Muscle of leg (tissue), 11 donors: ENCODE measurements around the gene SLC17A9. TPM values are rescaled to one million over a fixed set of nuclear protein-coding genes. Genes with fewer than 3 reads are reported as not detected.

Source experiments
- DNase-seq: peaks from one replicate; pipeline ENCODE4 v3.0.0; 2013
- H3K27ac ChIP-seq: one replicate; pipeline ENCODE4 v1.5.1; 2013; ENCODE audit warnings: mild to moderate bottlenecking, low read length, control low read depth
- H3K27me3 ChIP-seq: one replicate; pipeline ENCODE4 v1.6.1; 2013; ENCODE audit warnings: low read length; ENCODE audit not compliant: control insufficient read depth, insufficient read depth
- H3K36me3 ChIP-seq: one replicate; pipeline ENCODE4 v1.6.1; 2013; ENCODE audit warnings: low read length; ENCODE audit not compliant: control insufficient read depth, insufficient read depth
- H3K4me1 ChIP-seq: one replicate; pipeline ENCODE4 v1.6.1; 2013; ENCODE audit warnings: low read length; ENCODE audit not compliant: control insufficient read depth, insufficient read depth
- H3K4me3 ChIP-seq: one replicate; pipeline ENCODE4 v1.5.1; 2013; ENCODE audit warnings: low read length, control low read depth
- H3K9me3 ChIP-seq: replicated peaks from 2 replicates; pipeline ENCODE4 v1.6.1; 2013; ENCODE audit warnings: low read depth, low read length; ENCODE audit not compliant: control insufficient read depth
- WGBS: methylation state at CpG from one replicate; pipeline ENCODE4 v1.1.5; 2013; ENCODE audit warnings: missing lambda C conversion rate; ENCODE audit not compliant: insufficient coverage; 5-methylcytosine and 5-hydroxymethylcytosine counted together
- polyA plus RNA-seq, 8 donors: library from polyadenylated mRNA; unstranded; fragments of 120-200 nt; gene quantifications; one replicate each; pipeline versions ENCODE4 v1.2.1 to v1.2.3, GENCODE V29; 2013; ENCODE audit warnings: inconsistent platforms in 1 of 8, low replicate concordance in 1 of 8; ENCODE audit not compliant: insufficient read length in 8 of 8, insufficient read depth in 1 of 8
- total RNA-seq: library from RNA; stranded (reverse); fragments of 120-200 nt; gene quantifications from one replicate; pipeline ENCODE4 v1.2.4, GENCODE V29; 2013

SLC17A9 gene
- total and polyA plus RNA-seq, 9 donors = 0.41 to 1.7 (median 1.2) TPM

DNA sequence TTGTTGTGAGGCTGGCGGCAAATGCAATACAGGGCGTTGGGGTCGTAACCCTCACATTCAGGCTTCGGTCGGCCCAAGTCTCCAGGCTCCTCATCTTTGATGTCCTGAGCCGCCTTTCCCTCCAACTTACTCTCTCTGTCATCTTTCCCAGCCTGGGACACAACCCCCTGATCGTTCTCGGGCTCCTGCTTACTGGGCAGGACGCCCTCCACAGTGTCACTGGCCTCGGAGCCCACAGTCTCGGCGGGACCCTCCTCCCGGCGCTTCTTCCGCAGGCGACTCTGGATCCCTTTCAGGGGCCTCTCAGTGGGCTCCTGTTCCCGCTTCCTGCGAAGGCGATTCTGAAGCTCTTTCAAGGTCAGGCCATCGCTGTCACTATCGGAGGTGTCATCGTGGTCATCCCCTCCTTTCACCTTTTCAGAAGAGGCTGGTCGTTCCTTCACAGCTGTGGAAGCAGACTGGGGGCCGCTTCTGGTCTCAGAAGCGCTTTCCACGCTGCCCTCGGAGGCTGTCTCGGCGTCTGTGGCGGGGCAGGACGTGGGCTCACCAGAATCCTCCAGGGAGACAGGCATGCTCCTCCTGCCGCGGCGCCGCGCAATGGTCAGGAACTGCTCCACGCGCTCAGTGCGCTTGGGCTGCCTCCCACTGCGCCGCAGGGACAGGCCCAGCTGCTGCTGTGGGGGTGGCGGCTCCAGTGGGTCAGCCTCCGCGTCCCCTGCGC, 41.6 kb upstream of the SLC17A9 start:
- 91% methylated on average over 45 of the region's 45 CpGs for WGBS
- Histone ChIP-seq H3K27ac (no peak overlapping the region), H3K27me3 (no peaks in the 10 kb centered on the region), H3K4me1 (peaks cover 12% of the 10 kb centered on the region), H3K9me3 (no peaks in the 10 kb centered on the region), H3K4me3 (no peak overlapping the region), H3K36me3 (peaks cover 71% of the 10 kb centered on the region)
- no peak for DNase-seq

DNA sequence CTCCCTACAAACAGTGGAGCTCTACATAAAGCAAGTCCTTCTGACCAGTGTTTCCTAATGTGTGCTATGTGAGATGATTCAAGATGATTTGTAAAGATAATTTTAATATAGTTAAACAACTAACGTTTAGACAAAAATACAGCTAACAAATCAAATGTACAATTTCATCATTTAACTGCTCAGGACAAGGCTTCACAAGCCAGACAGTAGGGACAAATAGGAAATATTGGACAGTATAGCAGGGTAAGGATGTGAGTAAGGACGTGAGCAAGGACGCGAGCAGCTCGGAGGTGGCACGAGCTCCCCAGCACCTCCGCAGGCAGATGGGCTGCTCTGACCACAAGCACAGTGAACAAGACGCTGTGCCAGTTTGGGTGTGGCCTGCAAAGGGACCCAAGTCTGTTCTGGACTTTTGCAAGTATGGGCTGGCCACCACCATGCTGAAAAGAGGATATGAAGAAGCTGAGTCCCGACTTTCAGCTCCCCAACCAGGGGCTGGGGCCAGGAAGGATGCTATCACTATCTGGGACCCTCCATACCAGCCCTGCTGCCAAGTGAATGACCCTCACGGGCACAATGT, 40.7 kb upstream of the SLC17A9 start:
- no peaks in the 10 kb centered on the region for H3K27me3 ChIP-seq
- no peak for DNase-seq
- peaks cover 12% of the 10 kb centered on the region for H3K4me1 ChIP-seq
- 85% methylated on average over 8 of the region's 10 CpGs for WGBS
- H3K36me3 ChIP-seq = peaks cover 62% of the 10 kb centered on the region
- no peak overlapping the region for H3K4me3 ChIP-seq
- no peak overlapping the region for H3K27ac ChIP-seq
- H3K9me3 ChIP-seq = no peaks in the 10 kb centered on the region

DNA sequence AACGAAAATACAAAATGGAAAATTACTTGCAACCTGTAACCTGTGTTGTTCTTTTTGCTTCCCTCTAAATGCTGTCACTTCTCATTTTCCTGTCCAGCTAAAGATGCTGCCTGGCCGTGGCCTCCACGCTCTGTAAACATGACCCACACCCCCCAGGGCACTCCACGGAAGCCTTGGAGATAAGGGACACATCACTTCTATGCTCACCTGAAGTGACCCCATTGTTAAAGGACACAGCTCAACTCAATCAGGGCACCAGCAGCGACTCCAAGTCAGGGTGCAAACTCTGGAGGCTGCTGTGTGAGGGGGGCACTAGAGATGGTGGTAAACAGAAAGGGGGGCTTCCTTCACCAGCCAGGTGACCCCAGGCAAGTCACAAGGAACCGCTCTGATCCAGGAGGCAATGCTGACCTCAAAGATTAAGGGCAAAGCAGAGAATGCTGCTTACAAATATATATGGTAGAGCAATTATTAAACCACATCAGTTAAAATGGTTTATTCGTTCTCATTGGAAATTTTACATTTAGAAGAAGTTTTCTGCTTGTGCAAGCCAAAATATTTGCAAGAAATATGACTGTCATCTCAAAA, 39.4 kb upstream of the SLC17A9 start:
- WGBS = 83% methylated on average over 4 of the region's 7 CpGs
- H3K36me3 ChIP-seq = peaks cover 49% of the 10 kb centered on the region
- no peaks in the 10 kb centered on the region for H3K27me3 ChIP-seq

GRCh38 chr20:62914436-62914835, 38.1 kb upstream of the SLC17A9 start:
- H3K9me3 ChIP-seq = no peaks in the 10 kb centered on the region
- peaks cover 21% of the 10 kb centered on the region for H3K4me1 ChIP-seq
- H3K27me3 ChIP-seq = no peaks in the 10 kb centered on the region
- H3K4me3 ChIP-seq = no peak overlapping the region
- H3K27ac ChIP-seq = no peak overlapping the region
- 100% methylated on average over 1 of the region's 9 CpGs for WGBS
- H3K36me3 ChIP-seq = peaks cover 36% of the 10 kb centered on the region
- no peak for DNase-seq

More for the DNA sequence above, 39.4 kb upstream of the SLC17A9 start:
- Histone ChIP-seq H3K27ac (no peak overlapping the region), H3K9me3 (no peaks in the 10 kb centered on the region), H3K4me3 (no peak overlapping the region), H3K4me1 (peaks cover 16% of the 10 kb centered on the region)
- DNase-seq = no peak

GRCh38 chr20:62914970-62915457, 37.5 kb upstream of the SLC17A9 start:
- DNase-seq = peak; percentile 78
- WGBS = 34% methylated on average over 4 of the region's 8 CpGs
- H3K9me3 ChIP-seq = no peaks in the 10 kb centered on the region
- H3K27me3 ChIP-seq = no peaks in the 10 kb centered on the region
- H3K4me1 ChIP-seq = peaks cover 23% of the 10 kb centered on the region
- H3K36me3 ChIP-seq = peaks cover 30% of the 10 kb centered on the region
- no peak overlapping the region for H3K4me3 ChIP-seq
- H3K27ac ChIP-seq = no peak overlapping the region

- Histone ChIP-seq H3K27ac (no peak overlapping the region), H3K4me1 (peaks cover 34% of the 10 kb centered on the region), H3K4me3 (no peak overlapping the region), H3K9me3 (no peaks in the 10 kb centered on the region), H3K36me3 (peaks cover 11% of the 10 kb centered on the region), H3K27me3 (no peaks in the 10 kb centered on the region)
- WGBS = 84% methylated on average over 10 of the region's 10 CpGs
- no peak for DNase-seq
These were observed 35.6 kb upstream of the SLC17A9 start for GRCh38 chr20:62916703-62917476.

GRCh38 chr20:62917720-62918119, 34.8 kb upstream of the SLC17A9 start:
- DNase-seq = no peak
- no peak overlapping the region for H3K4me3 ChIP-seq
- no peaks in the 10 kb centered on the region for H3K9me3 ChIP-seq
- no peaks in the 10 kb centered on the region for H3K27me3 ChIP-seq
- H3K27ac ChIP-seq = no peak overlapping the region
- peaks cover 9% of the 10 kb centered on the region for H3K36me3 ChIP-seq
- WGBS = 80% methylated on average over 2 of the region's 3 CpGs
- peaks cover 41% of the 10 kb centered on the region for H3K4me1 ChIP-seq

GRCh38 chr20:62918147-62918546, 34.4 kb upstream of the SLC17A9 start:
- Histone ChIP-seq H3K9me3 (no peaks in the 10 kb centered on the region), H3K4me3 (no peak overlapping the region), H3K36me3 (peaks cover 5% of the 10 kb centered on the region), H3K27ac (no peak overlapping the region), H3K27me3 (no peaks in the 10 kb centered on the region), H3K4me1 (peaks cover 41% of the 10 kb centered on the region)
- DNase-seq = no peak
- WGBS = 34% methylated on average over 3 of the region's 3 CpGs

GRCh38 chr20:62918831-62919230, 33.7 kb upstream of the SLC17A9 start:
- H3K4me3 ChIP-seq = no peak overlapping the region
- no peaks in the 10 kb centered on the region for H3K36me3 ChIP-seq
- peaks cover 44% of the 10 kb centered on the region for H3K4me1 ChIP-seq
- no peak overlapping the region for H3K27ac ChIP-seq
- no peaks in the 10 kb centered on the region for H3K9me3 ChIP-seq
- no peak for DNase-seq
- WGBS = 66% methylated on average over 6 of the region's 6 CpGs
- no peaks in the 10 kb centered on the region for H3K27me3 ChIP-seq
